Common myeloid progenitor, CD34-positive (primary cell): ENCODE results near the gene C1orf21.

Experiments
- CTCF ChIA-PET: fragments of 350-600 bp; sonication (Branson Sonifier 250); formaldehyde crosslinking; loops from one replicate; lab custom pipeline; 2021; ENCODE audit warnings: antibody characterized with exemption; lab: Charles Lee
- POLR2A ChIA-PET: fragments of 350-600 bp; sonication (Branson Sonifier 250); formaldehyde crosslinking; loops from one replicate; lab custom pipeline; 2021; ENCODE audit warnings: antibody characterized with exemption; lab: Charles Lee
- DNase-seq, 3 donors: peaks; one replicate each; pipeline versions ENCODE4 v3.0.0 to v3.0.0-alpha.2; 2013
- H3K27ac ChIP-seq, 2 experiments: 1 replicate in 1 of 2; 2 replicates in 1 of 2; pipeline ENCODE4 v1.7.0; 2013; ENCODE audit warnings: inconsistent platforms in 2 of 2, low read length in 2 of 2, mild to moderate bottlenecking in 2 of 2, low read depth in 1 of 2, moderate library complexity in 1 of 2; ENCODE audit not compliant: severe bottlenecking in 2 of 2, insufficient read depth in 1 of 2, poor library complexity in 1 of 2
- H3K27me3 ChIP-seq, 5 experiments: replicated peaks in 2 of 5; 1 replicate in 3 of 5; 2 replicates in 2 of 5; pipeline versions ENCODE4 v1.6.1 to v1.7.0; 2013; ENCODE audit warnings: low read length in 4 of 5, mild to moderate bottlenecking in 2 of 5, moderate library complexity in 2 of 5, inconsistent platforms in 1 of 5; ENCODE audit not compliant: insufficient read depth in 5 of 5, control insufficient read depth in 4 of 5
- H3K36me3 ChIP-seq, 4 experiments: 1 replicate in 2 of 4; 2 replicates in 2 of 4; pipeline versions ENCODE4 v1.6.1 to v1.7.0; 2013; ENCODE audit warnings: low read length in 3 of 4, control low read depth in 1 of 4, mild to moderate bottlenecking in 1 of 4; ENCODE audit not compliant: control insufficient read depth in 4 of 4, insufficient read depth in 4 of 4
- H3K4me1 ChIP-seq, 4 experiments: 1 replicate in 3 of 4; 2 replicates in 1 of 4; pipeline versions ENCODE4 v1.6.1 to v1.7.1; 2013; ENCODE audit warnings: low read length in 3 of 4, mild to moderate bottlenecking in 3 of 4, control low read depth in 1 of 4, inconsistent platforms in 1 of 4, moderate library complexity in 1 of 4; ENCODE audit not compliant: control insufficient read depth in 4 of 4, insufficient read depth in 4 of 4; ENCODE audit errors: control extremely low read depth in 1 of 4
- H3K4me3 ChIP-seq, 7 experiments: 1 replicate in 4 of 7; 2 replicates in 3 of 7; pipeline versions ENCODE4 v1.5.1 to v1.7.0; 2013; ENCODE audit warnings: mild to moderate bottlenecking in 7 of 7, low read length in 6 of 7, moderate library complexity in 6 of 7, inconsistent platforms in 2 of 7, low read depth in 2 of 7, control low read depth in 1 of 7; ENCODE audit not compliant: insufficient read depth in 4 of 7, control insufficient read depth in 1 of 7; ENCODE audit errors: extremely low read depth in 1 of 7
- H3K9me3 ChIP-seq, 5 experiments: 1 replicate in 4 of 5; 2 replicates in 1 of 5; pipeline versions ENCODE4 v1.6.1 to v1.7.1; 2013; ENCODE audit warnings: low read length in 4 of 5, mild to moderate bottlenecking in 2 of 5, inconsistent platforms in 1 of 5, low read depth in 1 of 5, moderate library complexity in 1 of 5; ENCODE audit not compliant: control insufficient read depth in 4 of 5, insufficient read depth in 2 of 5; ENCODE audit errors: control extremely low read depth in 1 of 5
- WGBS: methylation state at CpG from one replicate; pipeline ENCODE4 v1.1.5; 2013; ENCODE audit not compliant: insufficient coverage; 5-methylcytosine and 5-hydroxymethylcytosine counted together

C1orf21 gene

DNA sequence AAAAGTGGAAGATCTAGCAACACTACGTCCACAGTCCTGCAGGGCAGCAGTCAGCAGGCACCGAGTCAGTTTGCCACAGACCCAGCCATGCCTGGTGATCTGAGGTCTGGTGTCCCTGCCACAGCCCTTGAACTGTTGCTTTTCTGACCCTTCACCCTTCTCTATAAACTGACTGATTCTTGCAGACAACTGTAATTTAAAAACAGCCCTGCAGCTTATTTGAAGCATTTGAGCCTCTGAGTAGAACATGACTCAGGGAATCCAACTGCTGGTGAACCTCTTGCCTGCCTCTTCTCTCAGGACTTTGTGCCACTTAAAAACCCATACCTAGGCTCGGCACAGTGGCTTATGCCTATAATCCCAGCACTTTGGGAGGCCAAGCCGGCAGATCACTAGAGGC lies 260.6 kb downstream of the C1orf21 start:
- DNase-seq = no peak
- H3K9me3 ChIP-seq = peaks cover 0 to 12% (median 0%) of the 10 kb centered on the region in 5 experiments
- CTCF ChIA-PET = interaction anchor here (0.9 kb wide), 1 partner anchor 8 kb away, joined by 3 read pairs; no protein-coding TSS in a partner anchor
- H3K4me3 ChIP-seq = no peak overlapping the region
- POLR2A ChIA-PET = no interaction called here
- 97% methylated on average over 4 of the region's 4 CpGs for WGBS
- no peaks in the 10 kb centered on the region for H3K27me3 ChIP-seq
- peaks cover 0 to 5% (median 2%) of the 10 kb centered on the region in 4 experiments for H3K4me1 ChIP-seq
- no peak overlapping the region for H3K27ac ChIP-seq
- no peaks in the 10 kb centered on the region for H3K36me3 ChIP-seq

DNA sequence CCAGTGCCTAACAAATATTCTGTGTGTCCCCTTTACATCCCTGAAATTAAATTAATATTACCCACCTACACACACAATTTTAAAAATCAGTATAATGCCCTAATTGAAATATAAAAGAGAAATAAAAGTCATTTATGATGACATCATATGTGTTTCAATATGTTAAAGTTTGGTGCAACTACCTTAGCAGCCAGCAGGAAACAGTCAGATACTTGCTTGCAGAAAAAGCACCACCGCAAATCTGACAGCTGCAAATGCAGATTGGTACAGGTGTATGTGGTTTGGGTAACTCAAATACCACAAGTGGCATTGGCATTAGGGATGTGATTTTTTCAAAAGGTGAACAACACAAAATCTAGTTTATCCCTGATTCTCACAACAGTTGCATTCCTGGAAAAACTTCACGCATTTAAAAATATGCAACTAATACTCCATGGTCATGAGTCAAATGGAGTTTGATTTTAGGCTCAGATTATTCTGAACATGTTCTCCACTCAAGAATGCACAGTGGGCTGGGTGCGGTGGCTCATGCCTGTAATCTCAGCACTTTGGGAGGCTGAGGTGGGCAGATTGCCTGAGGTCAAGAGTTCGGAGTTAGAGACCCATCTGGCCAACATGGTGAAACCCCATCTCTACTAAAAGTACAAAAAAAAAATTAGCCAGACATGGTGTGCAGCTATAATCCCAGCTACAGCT lies 261.5 kb downstream of the C1orf21 start:
- CTCF ChIA-PET = no interaction called here
- Histone ChIP-seq H3K36me3 (no peaks in the 10 kb centered on the region), H3K4me1 (no peaks in the 10 kb centered on the region), H3K27ac (no peak overlapping the region), H3K9me3 (peaks cover 0 to 12% (median 0%) of the 10 kb centered on the region in 5 experiments), H3K4me3 (no peak overlapping the region), H3K27me3 (no peaks in the 10 kb centered on the region)
- 100% methylated on average over 3 of the region's 4 CpGs for WGBS
- no peak for DNase-seq
- POLR2A ChIA-PET = no interaction called here

DNA sequence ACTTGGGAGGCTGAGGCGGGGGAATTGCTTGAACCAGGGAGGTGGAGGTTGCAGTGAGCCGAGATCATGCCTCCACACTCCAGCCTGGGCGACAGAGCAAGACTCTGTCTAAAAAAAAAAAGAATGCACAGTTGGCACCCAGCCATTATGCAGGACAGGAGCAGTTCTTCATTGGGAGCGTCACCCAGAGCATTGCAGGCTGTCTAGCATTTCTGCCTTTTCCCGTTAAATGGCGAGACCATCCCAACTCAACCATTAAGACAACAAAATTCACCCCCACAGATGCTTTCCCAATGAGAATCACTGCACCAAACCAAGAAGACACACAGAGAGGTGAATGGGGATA lies 262.0 kb downstream of the C1orf21 start:
- DNase-seq = no peak
- POLR2A ChIA-PET = no interaction called here

DNA sequence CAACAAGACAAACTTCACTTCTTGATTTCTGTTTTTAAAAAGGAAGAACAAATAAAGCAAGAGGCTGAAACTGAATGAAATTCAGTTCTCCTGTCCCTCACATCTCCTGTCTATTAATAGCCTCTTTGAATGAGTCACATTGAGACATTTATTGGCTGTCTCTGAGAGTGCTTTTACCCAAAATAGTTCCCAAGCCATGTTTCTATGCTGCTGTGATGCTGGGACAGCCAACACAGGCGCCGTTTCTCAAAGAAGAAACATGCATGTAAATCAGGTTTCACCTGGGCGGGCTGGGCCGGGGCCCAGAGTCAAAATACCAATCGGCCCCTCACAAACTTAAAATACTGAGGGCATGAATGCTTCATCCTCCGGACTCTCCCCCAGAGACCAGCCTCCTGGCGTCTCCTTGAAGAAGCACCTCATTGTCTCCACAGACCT lies 262.6 kb downstream of the C1orf21 start:
- ChIA-PET CTCF (no interaction called here), POLR2A (no interaction called here)
- Histone ChIP-seq H3K27ac (no peak overlapping the region), H3K4me3 (no peak overlapping the region), H3K36me3 (no peaks in the 10 kb centered on the region), H3K27me3 (no peaks in the 10 kb centered on the region), H3K9me3 (peaks cover 0 to 12% (median 0%) of the 10 kb centered on the region in 5 experiments), H3K4me1 (no peaks in the 10 kb centered on the region)
- 98% methylated on average over 7 of the region's 7 CpGs for WGBS
- no peak for DNase-seq

More for the DNA sequence above, 262.0 kb downstream of the C1orf21 start:
- Histone ChIP-seq H3K27ac (no peak overlapping the region), H3K4me3 (no peak overlapping the region), H3K27me3 (no peaks in the 10 kb centered on the region), H3K4me1 (no peaks in the 10 kb centered on the region), H3K36me3 (no peaks in the 10 kb centered on the region), H3K9me3 (peaks cover 0 to 12% (median 0%) of the 10 kb centered on the region in 5 experiments)
- WGBS = 100% methylated on average over 3 of the region's 6 CpGs
- CTCF ChIA-PET = no interaction called here

DNA sequence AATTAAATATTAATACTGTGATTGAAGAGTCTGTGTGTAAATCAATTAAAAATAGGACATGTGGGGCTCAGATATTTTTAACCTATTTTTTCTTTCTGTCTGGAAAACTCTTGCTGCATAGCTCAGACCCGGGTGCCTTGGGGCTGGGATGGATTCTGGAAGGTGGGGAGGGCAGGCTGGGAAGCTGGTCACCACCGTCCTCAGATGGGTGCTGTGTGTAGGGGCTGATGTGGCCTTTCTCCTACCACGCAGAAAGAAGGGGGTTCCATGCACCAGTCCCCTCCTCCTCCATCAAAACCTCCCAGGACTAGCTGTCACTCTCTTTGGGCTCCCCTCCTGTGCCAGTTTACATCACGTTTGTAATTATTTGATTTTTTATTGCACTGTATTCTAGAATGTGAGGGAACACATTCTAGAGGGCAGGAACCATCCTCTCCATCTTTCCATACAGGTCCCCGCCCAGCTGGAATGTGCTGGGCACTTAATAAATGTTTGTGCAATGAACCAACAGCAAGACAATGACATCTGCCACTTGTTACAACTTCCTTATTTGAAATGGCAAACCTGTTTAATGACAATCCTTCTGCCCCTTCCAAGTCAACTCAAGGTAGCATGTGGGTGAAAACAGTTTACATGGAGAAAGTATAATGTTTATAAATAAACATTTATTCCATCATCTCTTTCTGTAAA lies 263.5 kb downstream of the C1orf21 start:
- DNase-seq = no peak
- Histone ChIP-seq H3K4me3 (no peak overlapping the region), H3K36me3 (no peaks in the 10 kb centered on the region), H3K9me3 (peaks cover 0 to 12% (median 0%) of the 10 kb centered on the region in 5 experiments), H3K27ac (no peak overlapping the region), H3K4me1 (no peaks in the 10 kb centered on the region), H3K27me3 (no peaks in the 10 kb centered on the region)
- CTCF ChIA-PET = interaction anchor here (2.7 kb wide), 1 partner anchor 10 kb away, joined by 11 read pairs; no protein-coding TSS in a partner anchor
- POLR2A ChIA-PET = no interaction called here
- WGBS = 100% methylated on average over 1 of the region's 5 CpGs

DNA sequence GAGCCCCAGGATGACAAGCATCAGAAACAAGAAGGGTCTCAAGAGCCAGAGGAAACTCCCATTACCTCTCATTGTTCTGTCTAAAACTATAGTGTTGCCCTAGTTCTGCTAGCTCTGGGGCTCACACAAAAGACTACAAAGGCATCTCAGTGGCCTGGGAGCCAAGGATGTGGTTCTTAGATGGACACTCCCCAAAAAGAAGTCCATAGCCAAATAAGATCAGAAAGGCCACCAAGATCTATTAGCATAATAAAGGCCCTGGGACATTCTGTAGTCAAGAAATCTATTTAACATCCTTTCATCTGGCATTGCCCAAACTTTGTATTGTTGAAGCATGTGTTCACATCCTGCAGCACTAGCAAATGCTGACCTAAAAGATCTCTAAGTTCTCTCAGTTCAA lies 268.4 kb downstream of the C1orf21 start:
- no peak overlapping the region for H3K27ac ChIP-seq
- H3K27me3 ChIP-seq = no peaks in the 10 kb centered on the region
- no peak for DNase-seq
- ChIA-PET CTCF (interaction anchor here (1.3 to 4.0 kb wide), 2 partner anchors 8 to 9 kb away, joined by 3 to 26 read pairs; no protein-coding TSS in a partner anchor), POLR2A (no interaction called here)
- no peaks in the 10 kb centered on the region for H3K36me3 ChIP-seq
- no peaks in the 10 kb centered on the region for H3K9me3 ChIP-seq
- no peak overlapping the region for H3K4me3 ChIP-seq
- peaks cover 0 to 4% (median 3%) of the 10 kb centered on the region in 4 experiments for H3K4me1 ChIP-seq

DNA sequence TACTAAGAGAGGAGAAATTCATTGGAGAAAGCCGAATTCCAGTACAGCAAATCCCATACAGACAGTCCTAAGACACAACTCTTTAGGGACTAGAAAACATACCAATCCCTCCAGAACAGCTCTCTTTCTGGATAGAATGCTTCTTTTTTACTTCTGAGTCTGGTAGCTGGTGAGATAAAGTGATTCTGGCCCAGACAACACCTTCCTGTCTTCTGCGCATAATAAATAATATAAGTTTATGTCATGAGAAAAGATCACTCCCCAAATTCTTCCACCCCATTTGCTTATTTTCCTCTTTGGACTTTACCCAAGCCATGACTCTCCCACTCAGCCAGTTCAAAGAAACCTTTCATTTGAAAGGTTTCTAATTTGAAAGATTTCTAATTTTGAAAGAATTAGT lies 269.4 kb downstream of the C1orf21 start:
- no peaks in the 10 kb centered on the region for H3K27me3 ChIP-seq
- no peaks in the 10 kb centered on the region for H3K9me3 ChIP-seq
- no peak for DNase-seq
- H3K36me3 ChIP-seq = no peaks in the 10 kb centered on the region
- no peak overlapping the region for H3K4me3 ChIP-seq
- peaks cover 0 to 4% (median 3%) of the 10 kb centered on the region in 4 experiments for H3K4me1 ChIP-seq
- CTCF ChIA-PET = interaction anchor here (1.3 kb wide), 1 partner anchor 9 kb away, joined by 3 read pairs; no protein-coding TSS in a partner anchor
- 100% methylated on average over 1 of the region's 2 CpGs for WGBS
- no peak overlapping the region for H3K27ac ChIP-seq
- POLR2A ChIA-PET = interaction anchor here (0.7 kb wide), 1 partner anchor 819 kb away, joined by 3 read pairs; no protein-coding TSS in a partner anchor
